Transverse colon (tissue), 4 donors: ENCODE data around the gene ZNRF3.

Experiments
- POLR2AphosphoS5 ChIP-seq, 3 donors: sonication (generic); formaldehyde crosslinking; IDR thresholded peaks; one replicate each; pipeline ENCODE4 v1.6.1; 2016; ENCODE audit warnings: antibody characterized with exemption in 3 of 3
- TF ChIP-seq, protein P1 (sequence below), 5 experiments: fragments of 200-600 bp in 3 of 5; fragments of 450-650 bp in 2 of 5; sonication (generic) in 3 of 5; IDR thresholded peaks; 1 replicate in 2 of 5; 2 replicates in 3 of 5; pipeline ENCODE4 v1.5.1; 2016 to 2017; ENCODE audit warnings: antibody characterized with exemption in 5 of 5, inconsistent platforms in 3 of 5, mild to moderate bottlenecking in 2 of 5, moderate library complexity in 1 of 5

DNA sequence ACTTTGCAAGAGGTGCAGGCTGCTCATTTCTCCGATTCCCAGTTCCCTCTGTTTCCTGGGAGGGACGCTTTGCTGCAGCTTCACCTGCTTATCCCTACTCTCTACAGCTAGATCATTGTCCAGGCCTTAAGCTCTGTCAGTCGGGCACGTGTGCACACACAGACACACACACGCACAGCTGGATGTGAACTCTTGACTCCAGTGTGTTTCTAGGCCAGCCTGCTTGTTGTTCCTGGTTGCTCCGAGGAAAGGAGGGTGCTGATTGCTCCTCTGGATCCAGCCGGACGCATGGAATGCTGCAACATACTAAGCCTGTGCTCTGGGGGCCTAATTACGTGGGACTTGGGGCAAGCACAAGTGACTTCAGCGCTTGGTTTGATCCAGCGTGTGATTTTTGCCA, 19.7 kb downstream of the ZNRF3 start:
- TF ChIP-seq POLR2AphosphoS5 (IDR thresholded peaks at IDR 0.05) = no peak
- TF ChIP-seq, protein P1, sequence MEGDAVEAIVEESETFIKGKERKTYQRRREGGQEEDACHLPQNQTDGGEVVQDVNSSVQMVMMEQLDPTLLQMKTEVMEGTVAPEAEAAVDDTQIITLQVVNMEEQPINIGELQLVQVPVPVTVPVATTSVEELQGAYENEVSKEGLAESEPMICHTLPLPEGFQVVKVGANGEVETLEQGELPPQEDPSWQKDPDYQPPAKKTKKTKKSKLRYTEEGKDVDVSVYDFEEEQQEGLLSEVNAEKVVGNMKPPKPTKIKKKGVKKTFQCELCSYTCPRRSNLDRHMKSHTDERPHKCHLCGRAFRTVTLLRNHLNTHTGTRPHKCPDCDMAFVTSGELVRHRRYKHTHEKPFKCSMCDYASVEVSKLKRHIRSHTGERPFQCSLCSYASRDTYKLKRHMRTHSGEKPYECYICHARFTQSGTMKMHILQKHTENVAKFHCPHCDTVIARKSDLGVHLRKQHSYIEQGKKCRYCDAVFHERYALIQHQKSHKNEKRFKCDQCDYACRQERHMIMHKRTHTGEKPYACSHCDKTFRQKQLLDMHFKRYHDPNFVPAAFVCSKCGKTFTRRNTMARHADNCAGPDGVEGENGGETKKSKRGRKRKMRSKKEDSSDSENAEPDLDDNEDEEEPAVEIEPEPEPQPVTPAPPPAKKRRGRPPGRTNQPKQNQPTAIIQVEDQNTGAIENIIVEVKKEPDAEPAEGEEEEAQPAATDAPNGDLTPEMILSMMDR (IDR thresholded peaks at IDR 0.05) = no peak
